SK-N-MC (cell line): Measurements from ENCODE around the gene PGLYRP1.
A peak's percentile ranks its signal among the peaks of the same experiment; 100 is the strongest.

Experiments
- DNase-seq: peaks from one replicate; pipeline ENCODE4 v3.0.0-alpha.2; 2011; ENCODE audit warnings: low read depth, low spot score
- H3K27ac ChIP-seq: fragments of 200-600 bp; sonication (generic); 2 replicates; pipeline ENCODE4 v1.5.1; 2016; ENCODE audit warnings: mixed run types
- H3K36me3 ChIP-seq: fragments of 200-600 bp; sonication (generic); 2 replicates; pipeline ENCODE4 v1.6.1; 2017; ENCODE audit warnings: antibody characterized with exemption, low read length, mixed read lengths; ENCODE audit not compliant: insufficient read depth
- H3K4me3 ChIP-seq: fragments of 200-600 bp; sonication (generic); 2 replicates; pipeline ENCODE4 v1.5.1; 2016
- H3K9ac ChIP-seq: fragments of 200-600 bp; sonication (generic); 2 replicates; pipeline ENCODE4 v1.8.0; 2017; ENCODE audit warnings: mixed run types, mixed read lengths; ENCODE audit not compliant: insufficient read length
- H3K9me3 ChIP-seq: fragments of 200-600 bp; sonication (generic); 2 replicates; pipeline ENCODE4 v1.6.1; 2017; ENCODE audit warnings: low read depth, mild to moderate bottlenecking, antibody characterized with exemption, low read length, moderate library complexity, mixed read lengths
- EZH2 ChIP-seq: fragments of 200-600 bp; sonication (generic); IDR thresholded peaks from one replicate; pipeline ENCODE4 v1.6.1; 2017; ENCODE audit warnings: antibody characterized with exemption
- FOXP2 ChIP-seq: optimal IDR thresholded peaks from 2 replicates; pipeline ENCODE3; 2011; ENCODE audit warnings: mild to moderate bottlenecking, moderate library complexity; ENCODE audit not compliant: insufficient read depth; ENCODE audit errors: extremely low read length, control extremely low read depth
- POLR2AphosphoS5 ChIP-seq: IDR thresholded peaks from 2 replicates; pipeline ENCODE4 v1.6.1; 2012; ENCODE audit warnings: mild to moderate bottlenecking, low read depth, low read length, borderline replicate concordance

PGLYRP1 gene

GRCh38 chr19:46000491-46001246 is 22.2 kb downstream of the PGLYRP1 start:
- Histone ChIP-seq H3K4me3 (no peak overlapping the region), H3K36me3 (no peaks in the 10 kb centered on the region), H3K27ac (no peak overlapping the region), H3K9me3 (no peaks in the 10 kb centered on the region), H3K9ac (no peak overlapping the region)
- TF ChIP-seq EZH2 (no peak), POLR2AphosphoS5 (no peak), FOXP2 (no peak)
- no peak for DNase-seq

- Histone ChIP-seq H3K4me3 (no peak overlapping the region), H3K36me3 (no peaks in the 10 kb centered on the region), H3K27ac (no peak overlapping the region), H3K9me3 (no peaks in the 10 kb centered on the region), H3K9ac (no peak overlapping the region)
- DNase-seq, result no peak
- no peak for TF ChIP-seq FOXP2
- TF ChIP-seq EZH2, result no peak
- TF ChIP-seq POLR2AphosphoS5, result no peak
Measured at GRCh38 chr19:45999653-46000121, 23.2 kb downstream of the PGLYRP1 start.

- Histone ChIP-seq H3K9me3 (no peaks in the 10 kb centered on the region), H3K27ac (no peak overlapping the region), H3K9ac (no peak overlapping the region), H3K36me3 (no peaks in the 10 kb centered on the region), H3K4me3 (no peak overlapping the region)
- TF ChIP-seq POLR2AphosphoS5 (no peak), EZH2 (no peak), FOXP2 (no peak)
- DNase-seq, result no peak
Measured at GRCh38 chr19:45998834-45999233, 24.0 kb downstream of the PGLYRP1 start.

DNA sequence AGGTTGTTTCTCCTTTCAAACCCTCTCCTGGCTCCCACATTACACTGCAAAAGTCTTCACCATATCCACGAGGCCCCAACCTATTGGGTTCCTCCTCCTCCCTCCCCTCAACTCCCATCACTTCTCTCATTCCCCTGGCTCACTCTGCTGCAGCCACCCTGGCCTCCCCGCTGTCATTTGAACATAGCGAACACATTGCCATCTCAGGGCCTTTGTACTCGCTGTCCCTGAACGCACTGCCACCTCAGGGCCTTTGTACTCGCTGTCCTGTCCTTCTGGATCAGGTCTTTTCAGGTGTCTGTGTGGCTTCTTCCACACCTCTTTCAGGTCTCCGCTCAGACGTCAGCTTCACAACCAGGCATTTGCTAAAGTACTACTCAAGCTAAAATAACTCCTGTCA is 25.9 kb downstream of the PGLYRP1 start:
- Histone ChIP-seq H3K9me3 (no peaks in the 10 kb centered on the region), H3K9ac (no peak overlapping the region), H3K4me3 (no peak overlapping the region), H3K36me3 (no peaks in the 10 kb centered on the region), H3K27ac (no peak overlapping the region)
- no peak for DNase-seq
- TF ChIP-seq POLR2AphosphoS5 (no peak), FOXP2 (no peak), EZH2 (no peak)

DNA sequence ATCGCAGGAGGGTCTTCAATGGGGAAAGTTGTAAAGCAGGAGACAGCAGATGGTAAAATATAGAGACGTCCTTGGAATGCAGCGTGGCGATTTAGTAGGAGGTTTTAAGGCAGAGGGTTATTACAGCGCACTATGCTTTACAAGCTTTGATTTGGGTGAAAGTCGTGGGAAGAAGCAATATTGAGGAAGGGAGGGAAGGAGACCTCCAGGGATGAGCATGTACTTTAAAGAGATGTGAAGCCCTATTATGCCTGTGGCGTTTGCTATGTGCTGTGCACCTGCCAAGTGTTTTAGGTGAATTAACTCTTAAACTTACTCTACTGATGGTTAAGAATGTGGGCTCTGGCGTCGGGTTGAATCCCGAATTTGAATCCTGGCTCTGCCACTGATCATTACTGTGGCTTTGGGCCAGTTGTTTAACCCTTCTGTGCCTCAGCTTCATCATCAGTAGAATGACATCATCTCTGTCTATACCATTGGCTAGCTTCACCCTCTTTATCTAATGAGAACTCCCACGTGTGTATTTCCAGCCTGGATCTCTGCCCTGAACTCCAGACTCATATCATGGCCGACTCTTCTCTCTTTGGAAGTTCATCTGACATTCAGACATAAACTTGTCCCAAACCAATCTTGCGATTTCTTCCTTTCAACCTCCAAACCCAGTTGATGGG is 27.0 kb downstream of the PGLYRP1 start:
- Histone ChIP-seq H3K36me3 (no peaks in the 10 kb centered on the region), H3K9me3 (no peaks in the 10 kb centered on the region), H3K27ac (no peak overlapping the region), H3K9ac (peak overlapping the region; percentile 92), H3K4me3 (peak overlapping the region; percentile 95)
- no peak for DNase-seq
- TF ChIP-seq EZH2 (no peak), POLR2AphosphoS5 (no peak), FOXP2 (no peak)

DNA sequence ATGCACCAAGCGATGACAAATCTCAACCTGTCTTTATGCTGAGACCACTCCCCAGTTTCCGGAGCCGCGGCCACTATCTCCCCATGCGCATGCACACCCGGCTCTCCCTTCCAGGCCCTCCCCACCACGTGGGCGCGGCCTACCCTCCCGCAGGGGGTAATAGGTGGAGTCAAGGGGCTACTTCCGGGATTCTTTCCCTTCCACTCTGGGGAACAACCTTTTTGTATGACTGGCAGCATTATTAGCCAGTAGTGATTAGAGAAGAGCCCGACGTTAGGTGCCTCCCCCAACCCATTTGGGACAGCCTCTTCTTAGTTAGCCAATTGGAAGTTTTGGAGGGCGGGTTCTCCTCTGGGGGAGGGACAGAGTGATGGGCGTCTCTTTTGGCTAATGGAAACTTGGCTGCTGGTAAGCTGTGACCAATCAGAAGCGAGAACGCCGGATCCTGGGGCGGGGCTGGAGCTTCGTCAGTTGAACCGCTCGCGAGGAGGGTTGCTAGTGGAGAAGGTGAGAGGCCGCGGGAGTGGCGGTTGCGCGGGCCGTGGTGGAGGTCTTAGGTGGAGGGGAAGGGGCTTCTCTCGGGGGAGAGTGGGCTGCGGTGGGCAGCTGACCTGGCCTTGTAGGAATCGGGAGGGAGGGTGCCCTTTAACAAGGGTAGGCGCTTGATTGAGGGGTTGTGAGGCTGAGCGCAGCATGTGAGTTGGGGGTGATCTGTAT is 27.7 kb downstream of the PGLYRP1 start, which contains the start of gene CCDC61:
Gene CCDC61, plus strand, starts transcription at position 470 of the 717 bp plus-strand sequence. CDS start 7,552 bp downstream, outside the sequence.
- no peaks in the 10 kb centered on the region for H3K36me3 ChIP-seq
- peak; percentile 100 for DNase-seq
- H3K27ac ChIP-seq, result no peak within 1 kb of the TSS
- peak within 1 kb of the TSS; percentile 95 for H3K4me3 ChIP-seq
- H3K9me3 ChIP-seq, result no peaks in the 10 kb centered on the region
- TF ChIP-seq POLR2AphosphoS5, result peak; percentile 77
- no peak for TF ChIP-seq FOXP2
- H3K9ac ChIP-seq, result peak within 1 kb of the TSS; percentile 92

GRCh38 chr19:45994456-45994997 is 28.3 kb downstream of the PGLYRP1 start:
- H3K27ac ChIP-seq, result no peak overlapping the region

DNA sequence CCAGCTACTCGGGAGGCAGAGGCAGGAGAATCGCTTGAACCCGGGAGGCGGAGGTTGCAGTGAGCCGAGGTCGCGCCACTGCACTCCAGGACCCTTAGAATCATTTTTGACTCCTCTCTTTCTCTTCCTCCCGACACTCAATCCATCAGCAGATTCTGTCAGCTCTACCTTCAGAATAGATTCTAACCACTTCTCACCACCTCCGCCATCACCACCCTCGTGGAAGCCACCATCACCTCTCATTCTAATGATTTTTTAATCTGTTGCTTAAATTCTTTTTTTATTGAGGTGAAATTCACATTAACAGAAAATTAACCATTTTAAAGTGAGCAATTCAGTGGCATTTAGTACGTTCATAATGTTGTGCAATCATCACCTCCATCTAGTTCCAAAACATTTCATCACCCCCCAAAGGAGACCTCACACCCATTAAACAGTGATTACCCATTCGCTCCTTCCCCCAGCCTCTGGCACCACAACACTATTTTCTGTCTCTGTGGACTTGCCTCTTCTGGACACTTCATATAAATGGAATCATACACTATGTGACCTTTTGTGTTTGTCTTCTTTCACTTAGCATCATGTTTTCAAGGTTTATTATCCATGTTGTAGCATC is 32.6 kb downstream of the PGLYRP1 start:
- Histone ChIP-seq H3K9ac (no peak overlapping the region), H3K4me3 (no peak overlapping the region), H3K9me3 (no peaks in the 10 kb centered on the region), H3K27ac (no peak overlapping the region), H3K36me3 (no peaks in the 10 kb centered on the region)
- DNase-seq, result no peak
- TF ChIP-seq EZH2, result no peak
- TF ChIP-seq FOXP2, result no peak
- TF ChIP-seq POLR2AphosphoS5, result no peak

More at GRCh38 chr19:45994456-45994997, 28.3 kb downstream of the PGLYRP1 start:
- peak overlapping the region; percentile 45 for H3K9ac ChIP-seq
- peak overlapping the region; percentile 84 for H3K4me3 ChIP-seq
- no peak for DNase-seq
- no peaks in the 10 kb centered on the region for H3K9me3 ChIP-seq
- no peak for TF ChIP-seq EZH2
- TF ChIP-seq FOXP2, result no peak
- no peak for TF ChIP-seq POLR2AphosphoS5
- no peaks in the 10 kb centered on the region for H3K36me3 ChIP-seq
